ENCODE measurements around the gene NLRP7. TPM values are rescaled to one million over a fixed set of nuclear protein-coding genes. Genes with fewer than 3 reads are reported as not detected.
"Not testable (repeated sequence)": the region's sequence is repeated elsewhere in the genome, so short reads cannot be mapped to it uniquely, and the experiment has no call there.

The NLRP7 gene
- total RNA-seq (not detected), polyA plus RNA-seq (not detected)
- long read RNA-seq, donor 1 = 0 reads
- long read RNA-seq, donor 2 = 0 reads

DNA sequence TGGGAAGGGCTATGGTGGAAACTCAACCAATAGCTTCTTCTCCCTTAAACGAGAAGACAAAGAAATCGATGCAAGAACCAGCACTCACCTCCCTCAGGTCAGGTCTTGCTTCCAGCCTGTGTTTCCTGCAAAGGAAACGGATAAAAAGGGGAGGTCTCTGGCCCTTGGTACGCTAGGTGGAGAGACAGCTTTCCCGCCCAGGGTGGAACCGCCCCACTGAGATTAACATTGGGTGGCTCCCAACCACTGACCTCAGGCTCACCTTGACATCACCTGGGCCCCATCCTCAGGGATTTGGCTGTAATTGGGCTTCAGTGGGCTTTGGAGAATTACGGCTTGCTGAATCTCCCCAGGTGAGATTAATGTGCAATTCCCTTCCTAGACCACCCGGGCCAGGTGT is at the start of gene NLRP7:
Gene NLRP7, minus strand, starts transcription at position 150 of the 400 bp plus-strand sequence.
- TF ChIP-seq, protein P1, sequence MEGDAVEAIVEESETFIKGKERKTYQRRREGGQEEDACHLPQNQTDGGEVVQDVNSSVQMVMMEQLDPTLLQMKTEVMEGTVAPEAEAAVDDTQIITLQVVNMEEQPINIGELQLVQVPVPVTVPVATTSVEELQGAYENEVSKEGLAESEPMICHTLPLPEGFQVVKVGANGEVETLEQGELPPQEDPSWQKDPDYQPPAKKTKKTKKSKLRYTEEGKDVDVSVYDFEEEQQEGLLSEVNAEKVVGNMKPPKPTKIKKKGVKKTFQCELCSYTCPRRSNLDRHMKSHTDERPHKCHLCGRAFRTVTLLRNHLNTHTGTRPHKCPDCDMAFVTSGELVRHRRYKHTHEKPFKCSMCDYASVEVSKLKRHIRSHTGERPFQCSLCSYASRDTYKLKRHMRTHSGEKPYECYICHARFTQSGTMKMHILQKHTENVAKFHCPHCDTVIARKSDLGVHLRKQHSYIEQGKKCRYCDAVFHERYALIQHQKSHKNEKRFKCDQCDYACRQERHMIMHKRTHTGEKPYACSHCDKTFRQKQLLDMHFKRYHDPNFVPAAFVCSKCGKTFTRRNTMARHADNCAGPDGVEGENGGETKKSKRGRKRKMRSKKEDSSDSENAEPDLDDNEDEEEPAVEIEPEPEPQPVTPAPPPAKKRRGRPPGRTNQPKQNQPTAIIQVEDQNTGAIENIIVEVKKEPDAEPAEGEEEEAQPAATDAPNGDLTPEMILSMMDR (IDR thresholded peaks at IDR 0.05) = no peak
- DNase-seq (no peak), ATAC-seq (no peak)
- Histone ChIP-seq H3K4me3 (no peak within 1 kb of the TSS), H3K27me3 (ENCODE audit: insufficient read depth in 3 of 3, low read length in 2 of 3) (no peaks in the 10 kb centered on the region), H3K27ac (no peak within 1 kb of the TSS), H3K9me3 (no peaks in the 10 kb centered on the region), H3K36me3 (ENCODE audit: insufficient read depth in 1 of 2, low read depth in 1 of 2) (no peaks in the 10 kb centered on the region), H3K4me1 (no peaks in the 10 kb centered on the region)
- intact Hi-C loops (cut with DNase I) = no loop called here
- 80 to 87% (median 80%) methylated on average over 8 of the region's 8 CpGs for WGBS, 3 donors

DNA sequence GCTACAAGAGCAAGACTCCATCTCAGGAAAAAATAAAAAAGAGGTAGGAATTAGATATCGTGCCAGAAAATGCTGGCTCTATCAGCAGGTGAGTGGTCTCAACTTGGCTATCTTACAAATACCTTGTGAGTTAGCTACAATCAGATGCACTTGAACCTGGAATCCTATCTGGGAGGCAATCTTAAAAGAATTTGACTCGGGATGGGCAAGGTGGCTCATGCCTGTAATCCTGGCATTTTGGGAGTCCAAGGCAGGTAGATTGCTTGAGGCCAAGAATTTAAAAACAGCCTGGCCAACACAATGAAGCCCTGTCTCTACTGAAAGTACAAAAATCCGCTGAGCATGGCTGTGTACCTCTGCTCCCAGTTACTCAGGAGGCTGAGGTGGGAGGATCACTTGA is 48.2 kb upstream of the NLRP7 start:
- intact Hi-C loops (cut with DNase I) = no loop called here
- no peak overlapping the region for H3K27ac ChIP-seq
- no peaks in the 10 kb centered on the region for H3K4me1 ChIP-seq
- H3K4me3 ChIP-seq = no peak overlapping the region
- DNase-seq = no peak
- TF ChIP-seq, protein P1 (IDR thresholded peaks at IDR 0.05) = no peak
- no peak for ATAC-seq
- no peaks in the 10 kb centered on the region for H3K9me3 ChIP-seq
- 62 to 81% (median 71%) methylated on average over 3 of the region's 3 CpGs for WGBS, 3 donors
- no peaks in the 10 kb centered on the region for H3K27me3 ChIP-seq (ENCODE audit: insufficient read depth in 3 of 3, low read length in 2 of 3)
- no peaks in the 10 kb centered on the region for H3K36me3 ChIP-seq (ENCODE audit: insufficient read depth in 1 of 2, low read depth in 1 of 2)

DNA sequence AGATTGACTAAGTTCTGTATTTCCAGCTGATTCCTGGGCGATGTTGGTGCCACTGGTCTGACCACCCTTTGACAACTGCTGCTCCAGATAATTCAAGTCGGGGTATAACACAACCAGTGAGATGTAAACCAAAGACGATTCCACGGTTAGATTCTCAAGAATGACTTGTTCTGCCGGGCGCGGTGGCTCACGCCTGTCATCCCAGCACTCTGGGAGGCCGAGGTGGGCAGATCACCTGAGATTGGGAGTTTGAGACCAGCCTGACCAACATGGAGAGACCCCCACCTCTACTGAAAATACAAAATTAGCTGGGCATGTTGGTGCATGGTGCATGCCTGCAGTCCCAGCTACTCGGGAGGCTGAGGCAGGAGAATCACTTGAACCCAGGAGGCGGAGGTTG is 42.2 kb upstream of the NLRP7 start:
- H3K36me3 ChIP-seq (ENCODE audit: insufficient read depth in 1 of 2, low read depth in 1 of 2); H3K27me3 ChIP-seq (ENCODE audit: insufficient read depth in 3 of 3, low read length in 2 of 3); H3K4me1 ChIP-seq; H3K4me3 ChIP-seq; H3K27ac ChIP-seq; intact Hi-C loops (cut with DNase I); DNase-seq; H3K9me3 ChIP-seq; ATAC-seq: not testable (repeated sequence)
- 89 to 90% (median 89%) methylated on average over 11 of the region's 11 CpGs for WGBS, 3 donors

DNA sequence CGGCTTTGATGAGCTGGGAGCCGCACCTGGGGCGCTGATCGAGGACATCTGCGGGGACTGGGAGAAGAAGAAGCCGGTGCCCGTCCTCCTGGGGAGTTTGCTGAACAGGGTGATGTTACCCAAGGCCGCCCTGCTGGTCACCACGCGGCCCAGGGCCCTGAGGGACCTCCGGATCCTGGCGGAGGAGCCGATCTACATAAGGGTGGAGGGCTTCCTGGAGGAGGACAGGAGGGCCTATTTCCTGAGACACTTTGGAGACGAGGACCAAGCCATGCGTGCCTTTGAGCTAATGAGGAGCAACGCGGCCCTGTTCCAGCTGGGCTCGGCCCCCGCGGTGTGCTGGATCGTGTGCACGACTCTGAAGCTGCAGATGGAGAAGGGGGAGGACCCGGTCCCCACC is 35.2 kb upstream of the NLRP7 start:
- intact Hi-C loops (cut with DNase I); ATAC-seq: not testable (repeated sequence)
- WGBS, 3 donors = 71 to 76% (median 75%) methylated on average over 13 to 17 of the region's 23 CpGs

DNA sequence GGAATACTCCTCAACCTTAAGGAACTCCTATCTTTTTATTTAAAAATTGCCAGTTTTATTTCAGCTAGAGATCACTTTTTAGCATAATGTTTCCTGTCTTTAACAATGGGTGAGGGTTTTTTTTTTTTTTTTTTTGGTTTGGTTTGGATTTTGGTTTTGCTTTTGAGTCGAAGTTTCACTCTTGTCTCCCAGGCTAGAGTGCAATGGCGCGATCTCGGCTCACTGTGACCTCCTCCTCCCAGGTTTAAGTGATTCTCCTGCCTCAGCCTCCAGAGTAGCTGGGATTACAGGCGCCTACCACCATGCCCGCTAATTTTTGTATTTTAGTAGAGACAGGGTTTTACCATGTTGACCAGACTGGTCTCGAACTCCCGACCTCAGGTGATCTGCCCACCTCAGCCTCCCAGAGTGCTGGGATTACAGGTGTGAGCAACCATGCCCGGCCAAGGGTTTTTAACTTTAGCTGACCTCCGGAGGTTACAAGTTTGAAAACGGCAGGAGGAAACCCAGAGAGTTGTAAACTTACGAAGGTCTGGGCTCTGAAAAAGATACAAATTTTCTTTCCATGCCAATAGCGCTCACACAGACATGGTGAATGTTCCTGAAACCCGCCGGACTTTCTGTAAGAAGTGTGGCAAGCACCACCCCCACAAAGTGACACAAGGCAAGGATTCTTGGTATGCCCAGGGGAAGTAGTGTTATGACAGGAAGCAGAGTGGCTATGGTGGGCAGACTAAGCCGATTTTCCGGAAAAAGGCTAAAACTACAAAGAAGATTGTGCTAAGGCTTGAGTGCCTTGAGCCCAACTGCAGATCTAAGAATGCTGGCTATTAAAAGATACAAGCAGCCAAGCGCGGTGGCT is 26.1 kb upstream of the NLRP7 start:
- H3K4me1 ChIP-seq; H3K27me3 ChIP-seq (ENCODE audit: insufficient read depth in 3 of 3, low read length in 2 of 3); DNase-seq; H3K9me3 ChIP-seq; H3K36me3 ChIP-seq (ENCODE audit: insufficient read depth in 1 of 2, low read depth in 1 of 2); H3K27ac ChIP-seq; H3K4me3 ChIP-seq; ATAC-seq; intact Hi-C loops (cut with DNase I): not testable (repeated sequence)
- 82 to 87% (median 82%) methylated on average over 19 of the region's 19 CpGs for WGBS, 3 donors

More for the DNA sequence above, 35.2 kb upstream of the NLRP7 start:
- H3K27ac ChIP-seq; H3K9me3 ChIP-seq; H3K27me3 ChIP-seq (ENCODE audit: insufficient read depth in 3 of 3, low read length in 2 of 3); H3K4me1 ChIP-seq; H3K4me3 ChIP-seq; DNase-seq; H3K36me3 ChIP-seq (ENCODE audit: insufficient read depth in 1 of 2, low read depth in 1 of 2): not testable (repeated sequence)

DNA sequence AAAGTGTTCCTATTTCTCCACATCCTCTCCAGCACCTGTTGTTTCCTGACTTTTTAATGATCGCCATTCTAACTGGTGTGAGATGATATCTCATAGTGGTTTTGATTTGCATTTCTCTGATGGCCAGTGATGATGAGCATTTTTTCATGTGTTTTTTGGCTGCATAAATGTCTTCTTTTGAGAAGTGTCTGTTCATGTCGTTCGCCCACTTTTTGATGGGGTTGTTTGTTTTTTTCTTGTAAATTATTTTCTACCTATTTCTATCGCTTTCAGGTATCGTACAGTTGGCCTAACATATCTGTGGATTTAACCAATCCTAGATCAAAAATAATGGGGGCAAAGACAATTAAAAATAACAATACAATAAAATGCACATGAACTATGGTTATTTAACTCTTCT is 24.1 kb upstream of the NLRP7 start:
- WGBS, 3 donors = 72 to 87% (median 74%) methylated on average over 4 of the region's 5 CpGs
- DNase-seq; H3K27me3 ChIP-seq (ENCODE audit: insufficient read depth in 3 of 3, low read length in 2 of 3); H3K4me1 ChIP-seq; H3K36me3 ChIP-seq (ENCODE audit: insufficient read depth in 1 of 2, low read depth in 1 of 2); ATAC-seq; H3K9me3 ChIP-seq; intact Hi-C loops (cut with DNase I); H3K4me3 ChIP-seq; H3K27ac ChIP-seq: not testable (repeated sequence)
